Neural cell (in vitro differentiated cells): Measurements from ENCODE around the gene MARS1. TPM values are rescaled to one million over a fixed set of nuclear protein-coding genes. Genes with fewer than 3 reads are reported as not detected.

Experiments used
- H2AFZ ChIP-seq: fragments of 200-600, 300-800 bp; sonication (generic), shearing (Covaris generic); 2 replicates; pipeline ENCODE4 v1.6.0; 2014; ENCODE audit warnings: low read depth, mild to moderate bottlenecking, antibody characterized with exemption, low read length, moderate library complexity
- H3F3A ChIP-seq: fragments of 200-600 bp; shearing (Covaris generic); 2 replicates; pipeline ENCODE4 v1.6.1; 2016; ENCODE audit warnings: mild to moderate bottlenecking, moderate library complexity, mixed read lengths, antibody characterized with exemption, low read length; ENCODE audit not compliant: insufficient read depth, poor library complexity, severe bottlenecking
- H3K27ac ChIP-seq: fragments of 200-600, 300-800 bp; sonication (generic), shearing (Covaris generic); 2 replicates; pipeline ENCODE4 v1.5.1; 2014; ENCODE audit warnings: mild to moderate bottlenecking, low read length, moderate library complexity
- H3K27me3 ChIP-seq: fragments of 300-800, 200-600 bp; sonication (generic), shearing (Covaris generic); 2 replicates; pipeline ENCODE4 v1.6.0; 2014; ENCODE audit warnings: mild to moderate bottlenecking, low read depth, low read length, moderate library complexity; ENCODE audit not compliant: insufficient read depth
- H3K36me3 ChIP-seq: fragments of 300-800, 200-600 bp; sonication (generic), shearing (Covaris generic); 2 replicates; pipeline ENCODE4 v1.5.1; 2014; ENCODE audit warnings: mild to moderate bottlenecking, antibody characterized with exemption, low read length, moderate library complexity; ENCODE audit not compliant: insufficient read depth
- H3K4me2 ChIP-seq: fragments of 300-800, 200-600 bp; sonication (generic), shearing (Covaris generic); 2 replicates; pipeline ENCODE4 v1.6.0; 2014; ENCODE audit warnings: mild to moderate bottlenecking, low read length
- H3K4me3 ChIP-seq: fragments of 300-800, 200-600 bp; sonication (generic), shearing (Covaris generic); 2 replicates; pipeline ENCODE4 v1.5.1; 2014; ENCODE audit warnings: mild to moderate bottlenecking, low read length, moderate library complexity
- H3K79me2 ChIP-seq: fragments of 200-600 bp; shearing (Covaris generic); replicated peaks from 2 replicates; pipeline ENCODE4 v1.6.0; 2014; ENCODE audit warnings: mild to moderate bottlenecking, low read length, moderate library complexity; ENCODE audit not compliant: insufficient read depth
- H3K9ac ChIP-seq: fragments of 300-800, 200-600 bp; sonication (generic), shearing (Covaris generic); 2 replicates; pipeline ENCODE4 v1.6.1; 2016; ENCODE audit warnings: mild to moderate bottlenecking, low read length, mixed read lengths
- H3K9me2 ChIP-seq: fragments of 200-600 bp; shearing (Covaris generic); 2 replicates; pipeline ENCODE4 v1.6.1; 2016; ENCODE audit warnings: mild to moderate bottlenecking, low read length, mixed read lengths; ENCODE audit not compliant: insufficient read depth
- H3K9me3 ChIP-seq: fragments of 200-600, 300-800 bp; sonication (generic), shearing (Covaris generic); 2 replicates; pipeline ENCODE4 v1.6.1; 2016; ENCODE audit warnings: mild to moderate bottlenecking, mixed run types, low read length, moderate library complexity, mixed read lengths
- H4K20me1 ChIP-seq: fragments of 200-600 bp; shearing (Covaris generic); 2 replicates; pipeline ENCODE4 v1.6.1; 2016; ENCODE audit warnings: mild to moderate bottlenecking, mixed run types; ENCODE audit not compliant: insufficient read depth
- CTCF ChIP-seq: fragments of 450-650 bp; IDR thresholded peaks from 2 replicates; pipeline ENCODE4 v1.5.1; 2014; ENCODE audit warnings: antibody characterized with exemption, mild to moderate bottlenecking, moderate library complexity; ENCODE audit not compliant: poor library complexity, severe bottlenecking
- EP300 ChIP-seq: fragments of 450-650 bp; conservative IDR thresholded peaks from 2 replicates; pipeline ENCODE4 v1.6.1; 2014; ENCODE audit warnings: antibody characterized with exemption, mild to moderate bottlenecking, moderate library complexity; ENCODE audit not compliant: poor library complexity, severe bottlenecking
- EZH2 ChIP-seq: fragments of 200-600, 300-800 bp; shearing (Covaris generic), sonication (generic); IDR thresholded peaks from 2 replicates; pipeline ENCODE4 v1.6.1; 2014; ENCODE audit warnings: antibody characterized with exemption, low read length, borderline replicate concordance, mild to moderate bottlenecking; ENCODE audit not compliant: insufficient read depth, poor library complexity, severe bottlenecking
- MXI1 ChIP-seq: fragments of 450-650 bp; conservative IDR thresholded peaks from 2 replicates; pipeline ENCODE4 v1.6.1; 2014; ENCODE audit warnings: antibody characterized with exemption, mild to moderate bottlenecking; ENCODE audit not compliant: poor library complexity, severe bottlenecking
- POLR2AphosphoS5 ChIP-seq: IDR thresholded peaks from 2 replicates; pipeline ENCODE4 v1.6.1; 2012
- RAD21 ChIP-seq: fragments of 450-650 bp; conservative IDR thresholded peaks from 2 replicates; pipeline ENCODE4 v1.6.1; 2014; ENCODE audit warnings: antibody characterized with exemption, mild to moderate bottlenecking, moderate library complexity
- REST ChIP-seq: IDR thresholded peaks from 2 replicates; pipeline ENCODE4 v1.6.1; 2012; ENCODE audit warnings: borderline replicate concordance
- SMC3 ChIP-seq: fragments of 450-650 bp; conservative IDR thresholded peaks from 2 replicates; pipeline ENCODE4 v1.6.1; 2014; ENCODE audit warnings: antibody characterized with exemption, mild to moderate bottlenecking, moderate library complexity; ENCODE audit not compliant: poor library complexity
- TAF1 ChIP-seq: IDR thresholded peaks from 2 replicates; pipeline ENCODE4 v1.6.1; 2012; ENCODE audit warnings: low read depth
- polyA plus RNA-seq: library from polyadenylated mRNA; depleted of rRNA; stranded (reverse); fragments of >200 nt; gene quantifications from 2 replicates; pipeline ENCODE4 v1.2.3, GENCODE V29; 2014

The MARS1 gene
- polyA plus RNA-seq, 1 donor from 2014 or later: 321 TPM

- no peak overlapping the region for H3K27ac ChIP-seq
- TF ChIP-seq POLR2AphosphoS5 (no peak), REST (no peak), SMC3 (no peak), TAF1 (no peak), EP300 (no peak), MXI1 (no peak), RAD21 (no peak), EZH2 (no peak), CTCF (no peak)
- H3F3A ChIP-seq: no peaks in the 10 kb centered on the region
- H3K36me3 ChIP-seq: no peaks in the 10 kb centered on the region
- H3K9ac ChIP-seq: no peak overlapping the region
- H3K4me3 ChIP-seq: no peak overlapping the region
- H3K4me2 ChIP-seq: no peak overlapping the region
- H3K9me2 ChIP-seq: no peaks in the 10 kb centered on the region
- H4K20me1 ChIP-seq: no peaks in the 10 kb centered on the region
- no peaks in the 10 kb centered on the region for H3K9me3 ChIP-seq
- H2AFZ ChIP-seq: no peak overlapping the region
- H3K79me2 ChIP-seq: no peaks in the 10 kb centered on the region
- peaks cover under 1% of the 10 kb centered on the region for H3K27me3 ChIP-seq
Measured at GRCh38 chr12:57454213-57454565, 33.7 kb upstream of the MARS1 start.

- Histone ChIP-seq H3K27me3 (peaks cover 6% of the 10 kb centered on the region), H3F3A (no peaks in the 10 kb centered on the region), H3K27ac (no peak within 1 kb of the TSS), H3K36me3 (no peaks in the 10 kb centered on the region), H3K9me3 (no peaks in the 10 kb centered on the region), H3K4me2 (no peak within 1 kb of the TSS), H3K79me2 (no peaks in the 10 kb centered on the region), H3K4me3 (no peak within 1 kb of the TSS), H2AFZ (no peak within 1 kb of the TSS), H4K20me1 (no peaks in the 10 kb centered on the region), H3K9me2 (no peaks in the 10 kb centered on the region), H3K9ac (no peak within 1 kb of the TSS)
- TF ChIP-seq RAD21: no peak
- no peak for TF ChIP-seq EP300
- TF ChIP-seq MXI1: no peak
- no peak for TF ChIP-seq SMC3
- no peak for TF ChIP-seq POLR2AphosphoS5
- no peak for TF ChIP-seq TAF1
- no peak for TF ChIP-seq EZH2
- no peak for TF ChIP-seq REST
- TF ChIP-seq CTCF: no peak
Measured at GRCh38 chr12:57454566-57455373, 33.1 kb upstream of the MARS1 start, which contains the start of gene INHBE. TSS of gene INHBE (plus strand) at chr12:57455307. CDS start at chr12:57455537, 230 bp downstream.
